Bronchus fibroblast of lung (primary cell): Measurements from ENCODE around the gene NPAS4. TPM values are rescaled to one million over a fixed set of nuclear protein-coding genes. Genes with fewer than 3 reads are reported as not detected.

ENCODE experiments used
- total RNA-seq: library from RNA; depleted of rRNA; stranded (reverse); fragments of >200 nt; gene quantifications from 2 replicates; pipeline ENCODE4 v1.2.3, GENCODE V29; 2015

NPAS4 gene
- total RNA-seq: not detected in 2 replicates

GRCh38 chr11:66420671-66421476 is at the start of gene NPAS4:
Gene NPAS4, plus strand, starts transcription at chr11:66421035. Its CDS starts 145 bp downstream, at chr11:66421180.

GRCh38 chr11:66371627-66372415 is 49.0 kb upstream of the NPAS4 start, which contains the start of gene SLC29A2:
Gene SLC29A2, minus strand, starts transcription at chr11:66371760. Its CDS starts 169 bp downstream, at chr11:66371591.

GRCh38 chr11:66438504-66439466 is 17.9 kb downstream of the NPAS4 start, which contains the start of gene MRPL11:
Gene MRPL11, minus strand, starts transcription at chr11:66438848. Its CDS starts 94 bp downstream, at chr11:66438754.

GRCh38 chr11:66466225-66467033 is 45.6 kb downstream of the NPAS4 start, which contains the start of gene PELI3:
Gene PELI3, plus strand, starts transcription at chr11:66466905. Its CDS starts 1,224 bp downstream, at chr11:66468129.

Other genes starting within 250 kb of the NPAS4 start
- 16.8 and 18.1 TPM in 2 replicates for gene KLC2, start 163.3 kb upstream of the NPAS4 start, total RNA-seq
- gene RAB1B, start 152.4 kb upstream of the NPAS4 start, total RNA-seq: 148 and 150 TPM in 2 replicates
- gene CNIH2, start 142.9 kb upstream of the NPAS4 start, total RNA-seq: 0.17 and 0.89 TPM in 2 replicates
- gene YIF1A, start 131.9 kb upstream of the NPAS4 start, total RNA-seq: 267 and 292 TPM in 2 replicates
- 0.17 and 0.30 TPM in 2 replicates for gene TMEM151A, start 129.1 kb upstream of the NPAS4 start, total RNA-seq
- gene CD248, start 104.0 kb upstream of the NPAS4 start, total RNA-seq: 41.8 and 42.9 TPM in 2 replicates
- 54.7 and 67.8 TPM in 2 replicates for gene RIN1, start 84.6 kb upstream of the NPAS4 start, total RNA-seq
- gene BRMS1, start 75.9 kb upstream of the NPAS4 start, total RNA-seq: 52.5 and 59.5 TPM in 2 replicates
- 41.0 and 43.4 TPM in 2 replicates for gene B4GAT1, start 73.4 kb upstream of the NPAS4 start, total RNA-seq
- 3.7 and 4.9 TPM in 2 replicates for gene SLC29A2, start 49.3 kb upstream of the NPAS4 start, total RNA-seq
- 69.3 and 72.1 TPM in 2 replicates for gene MRPL11, start 17.8 kb downstream of the NPAS4 start, total RNA-seq
- gene PELI3, start 45.9 kb downstream of the NPAS4 start, total RNA-seq: 4.0 and 4.3 TPM in 2 replicates
- 52.1 and 56.9 TPM in 2 replicates for gene DPP3, start 59.4 kb downstream of the NPAS4 start, total RNA-seq
- 21.9 and 24.2 TPM in 2 replicates for gene BBS1, start 89.6 kb downstream of the NPAS4 start, total RNA-seq
- gene ZDHHC24, start 125.0 kb downstream of the NPAS4 start, total RNA-seq: 19.8 and 20.4 TPM in 2 replicates
- not detected in 2 replicates for gene ACTN3, start 125.9 kb downstream of the NPAS4 start, total RNA-seq
- gene CTSF, start 147.6 kb downstream of the NPAS4 start, total RNA-seq: 6.7 and 8.3 TPM in 2 replicates
- 0.15 TPM in 1 of 2 replicates, not detected in the other for gene CCDC87, start 172.0 kb downstream of the NPAS4 start, total RNA-seq
- 28.2 and 29.4 TPM in 2 replicates for gene CCS, start 172.2 kb downstream of the NPAS4 start, total RNA-seq
- gene RBM14, start 195.6 kb downstream of the NPAS4 start, total RNA-seq: 47.3 and 49.4 TPM in 2 replicates
- gene RBM4, start 217.7 kb downstream of the NPAS4 start, total RNA-seq: 102 and 106 TPM in 2 replicates